ENCODE data around the gene TCOF1. TPM values are rescaled to one million over a fixed set of nuclear protein-coding genes. Genes with fewer than 3 reads are reported as not detected.

TCOF1 gene
- total RNA-seq, 2 donors from 2014 or later = 17.3 to 68.5 TPM

DNA sequence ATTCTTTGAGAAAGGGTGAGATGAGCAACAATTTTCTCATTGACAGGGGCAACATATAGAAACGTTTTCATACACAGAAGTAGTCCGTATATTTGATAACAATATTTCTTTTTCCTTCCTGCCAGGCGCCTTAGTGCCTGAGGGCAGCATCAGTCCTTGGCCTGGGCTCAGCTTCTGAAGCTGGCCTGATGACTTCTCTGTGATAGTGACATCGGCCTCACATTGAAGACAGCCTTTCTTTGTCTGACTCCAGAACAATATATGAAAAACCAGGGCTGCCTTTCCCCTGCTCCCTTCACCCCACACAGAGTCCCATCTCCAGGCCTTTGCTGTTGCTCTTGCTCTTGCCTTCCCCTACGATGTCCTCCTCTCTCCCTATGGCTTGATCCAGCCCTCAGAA, 24.1 kb upstream of the TCOF1 start:
- no peaks in the 10 kb centered on the region for H3K9me3 ChIP-seq
- DNase-seq = no peak
- intact Hi-C loops (cut with DNase I) = no loop called here
- no peaks in the 10 kb centered on the region for H3K4me1 ChIP-seq
- no peaks in the 10 kb centered on the region for H3K27me3 ChIP-seq
- no peak overlapping the region for H3K9ac ChIP-seq (ENCODE audit: low read depth in 2 of 2, low read length in 2 of 2)
- no peak overlapping the region for H3K4me3 ChIP-seq
- no peak overlapping the region for H3K27ac ChIP-seq
- TF ChIP-seq, protein P1, sequence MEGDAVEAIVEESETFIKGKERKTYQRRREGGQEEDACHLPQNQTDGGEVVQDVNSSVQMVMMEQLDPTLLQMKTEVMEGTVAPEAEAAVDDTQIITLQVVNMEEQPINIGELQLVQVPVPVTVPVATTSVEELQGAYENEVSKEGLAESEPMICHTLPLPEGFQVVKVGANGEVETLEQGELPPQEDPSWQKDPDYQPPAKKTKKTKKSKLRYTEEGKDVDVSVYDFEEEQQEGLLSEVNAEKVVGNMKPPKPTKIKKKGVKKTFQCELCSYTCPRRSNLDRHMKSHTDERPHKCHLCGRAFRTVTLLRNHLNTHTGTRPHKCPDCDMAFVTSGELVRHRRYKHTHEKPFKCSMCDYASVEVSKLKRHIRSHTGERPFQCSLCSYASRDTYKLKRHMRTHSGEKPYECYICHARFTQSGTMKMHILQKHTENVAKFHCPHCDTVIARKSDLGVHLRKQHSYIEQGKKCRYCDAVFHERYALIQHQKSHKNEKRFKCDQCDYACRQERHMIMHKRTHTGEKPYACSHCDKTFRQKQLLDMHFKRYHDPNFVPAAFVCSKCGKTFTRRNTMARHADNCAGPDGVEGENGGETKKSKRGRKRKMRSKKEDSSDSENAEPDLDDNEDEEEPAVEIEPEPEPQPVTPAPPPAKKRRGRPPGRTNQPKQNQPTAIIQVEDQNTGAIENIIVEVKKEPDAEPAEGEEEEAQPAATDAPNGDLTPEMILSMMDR (IDR thresholded peaks at IDR 0.05) = no peak
- H3K36me3 ChIP-seq = no peaks in the 10 kb centered on the region

DNA sequence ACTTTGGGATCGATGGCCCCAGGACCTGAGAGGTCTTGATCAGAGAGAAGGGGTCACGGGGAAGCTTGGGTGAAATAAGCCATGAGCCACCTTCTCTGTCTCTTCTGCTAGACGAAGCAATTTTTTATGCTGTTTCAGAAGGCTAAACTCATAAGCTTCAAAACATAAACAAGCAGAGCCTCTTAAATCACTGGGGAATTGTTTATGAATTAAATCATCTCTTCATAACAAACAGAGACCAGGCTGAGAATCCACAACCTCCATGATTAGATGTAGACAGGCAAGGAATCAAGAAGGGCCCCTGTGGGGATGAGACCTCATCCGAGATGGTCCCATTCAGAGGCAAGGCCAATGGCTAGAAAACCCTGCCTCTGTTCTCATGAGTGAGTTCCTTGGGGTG, 21.7 kb upstream of the TCOF1 start:
- no peak for DNase-seq
- no peaks in the 10 kb centered on the region for H3K27me3 ChIP-seq
- H3K9me3 ChIP-seq = no peaks in the 10 kb centered on the region
- no peak overlapping the region for H3K27ac ChIP-seq
- H3K4me3 ChIP-seq = no peak overlapping the region
- no peaks in the 10 kb centered on the region for H3K4me1 ChIP-seq
- no peak overlapping the region for H3K9ac ChIP-seq (ENCODE audit: low read depth in 2 of 2, low read length in 2 of 2)
- TF ChIP-seq, protein P1 (IDR thresholded peaks at IDR 0.05) = no peak
- intact Hi-C loops (cut with DNase I) = no loop called here
- H3K36me3 ChIP-seq = no peaks in the 10 kb centered on the region

DNA sequence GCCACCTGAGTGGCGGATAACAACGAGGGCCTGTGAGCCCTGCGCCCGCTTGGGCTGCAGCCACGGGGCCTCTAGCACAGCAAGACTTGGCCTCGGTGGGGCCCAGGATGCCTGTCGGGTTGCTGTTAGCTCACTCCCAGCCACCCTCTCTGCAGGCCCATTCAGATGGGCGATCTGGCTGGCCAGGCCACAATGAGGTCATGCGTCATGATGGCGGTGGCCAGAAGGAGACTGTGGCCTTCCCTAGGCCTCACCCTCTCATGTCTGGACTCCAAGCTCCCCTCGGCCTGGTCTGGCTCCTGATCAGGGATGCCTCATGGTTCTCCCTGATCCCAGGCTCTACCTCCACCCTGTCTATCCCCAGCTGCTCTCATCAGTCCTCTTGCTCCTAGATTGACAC, 19.0 kb upstream of the TCOF1 start:
- DNase-seq = no peak
- H3K4me1 ChIP-seq = no peaks in the 10 kb centered on the region
- no peak overlapping the region for H3K9ac ChIP-seq (ENCODE audit: low read depth in 2 of 2, low read length in 2 of 2)
- no peaks in the 10 kb centered on the region for H3K36me3 ChIP-seq
- no peaks in the 10 kb centered on the region for H3K27me3 ChIP-seq
- TF ChIP-seq, protein P1 (IDR thresholded peaks at IDR 0.05) = no peak
- H3K4me3 ChIP-seq = no peak overlapping the region
- intact Hi-C loops (cut with DNase I) = no loop called here
- no peaks in the 10 kb centered on the region for H3K9me3 ChIP-seq
- H3K27ac ChIP-seq = no peak overlapping the region

DNA sequence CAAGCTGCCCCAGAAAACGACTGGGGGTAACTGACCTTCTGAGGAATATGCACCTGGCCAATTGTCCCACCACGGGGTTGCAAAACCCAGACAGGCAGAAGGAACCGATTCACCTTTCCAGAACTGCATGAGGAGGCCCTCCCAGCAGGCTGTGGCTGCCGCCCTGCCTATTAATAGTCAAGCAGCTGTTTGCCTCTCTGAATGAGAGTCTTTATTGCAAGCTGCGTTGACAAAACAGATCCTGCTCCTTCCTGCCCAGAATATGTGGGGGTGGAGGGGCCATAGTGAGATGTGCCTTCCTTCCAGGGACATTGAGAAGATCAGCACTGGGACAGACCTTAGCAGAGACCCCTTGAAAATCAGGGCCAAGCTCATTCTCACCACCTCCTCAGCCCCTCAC, 18.3 kb upstream of the TCOF1 start:
- Histone ChIP-seq H3K9me3 (no peaks in the 10 kb centered on the region), H3K36me3 (no peaks in the 10 kb centered on the region), H3K9ac (ENCODE audit: low read depth in 2 of 2, low read length in 2 of 2) (no peak overlapping the region), H3K27me3 (no peaks in the 10 kb centered on the region), H3K27ac (no peak overlapping the region), H3K4me1 (no peaks in the 10 kb centered on the region), H3K4me3 (no peak overlapping the region)
- intact Hi-C loops (cut with DNase I) = no loop called here
- TF ChIP-seq, protein P1 (IDR thresholded peaks at IDR 0.05) = no peak
- DNase-seq = no peak

DNA sequence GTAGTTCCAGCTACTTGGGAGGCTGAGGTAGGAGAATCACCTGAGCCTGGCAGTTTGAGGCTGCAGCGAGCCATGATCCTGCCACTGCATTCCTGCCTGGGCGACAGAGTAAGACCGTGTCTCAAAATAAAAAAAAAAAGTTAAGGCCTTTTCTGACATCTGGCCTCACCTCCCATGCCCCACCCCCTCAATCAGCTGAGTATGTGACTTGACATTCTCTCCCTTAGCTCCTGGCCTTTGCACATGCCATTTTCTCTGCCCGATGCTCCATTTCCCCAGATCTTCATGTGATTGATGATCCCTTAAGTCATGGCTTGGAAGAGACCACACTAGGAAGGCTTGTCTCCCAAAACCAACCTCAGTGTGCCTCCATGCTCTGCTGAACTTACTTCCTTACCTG, 17.7 kb upstream of the TCOF1 start:
- Histone ChIP-seq H3K27me3 (no peaks in the 10 kb centered on the region), H3K4me3 (no peak overlapping the region), H3K9me3 (no peaks in the 10 kb centered on the region), H3K9ac (ENCODE audit: low read depth in 2 of 2, low read length in 2 of 2) (no peak overlapping the region), H3K27ac (no peak overlapping the region), H3K4me1 (no peaks in the 10 kb centered on the region), H3K36me3 (no peaks in the 10 kb centered on the region)
- TF ChIP-seq, protein P1 (IDR thresholded peaks at IDR 0.05) = no peak
- no peak for DNase-seq
- intact Hi-C loops (cut with DNase I) = loop anchor here (5.0 kb wide), 1 partner anchor 208 kb away; no protein-coding TSS in a partner anchor

Data from colonic mucosa (tissue), 4 donors.